OCI-LY3 (cell line): Measurements from ENCODE around the gene LIN54.
"Not testable (repeated sequence)": the region's sequence is repeated elsewhere in the genome, so short reads cannot be mapped to it uniquely, and the experiment has no call there.

Source experiments
- H2AFZ ChIP-seq: fragments of 200-600, 300-600 bp; shearing (Covaris generic); 2 replicates; pipeline ENCODE4 v1.6.0; 2014; ENCODE audit warnings: antibody characterized with exemption, low read depth, low read length
- H3K27ac ChIP-seq: fragments of 200-600, 300-600 bp; sonication (generic); 2 replicates; pipeline ENCODE4 v1.5.1; 2014; ENCODE audit warnings: mild to moderate bottlenecking, low read length, moderate library complexity, mixed read lengths
- H3K27me3 ChIP-seq: fragments of 200-600, 300-600 bp; sonication (generic); 2 replicates; pipeline ENCODE4 v1.6.1; 2014; ENCODE audit warnings: low read depth, low read length, mixed read lengths
- H3K36me3 ChIP-seq: fragments of 200-600, 300-600 bp; sonication (generic); replicated peaks from 2 replicates; pipeline ENCODE3; 2014; ENCODE audit warnings: low read depth, low read length, mixed read lengths
- H3K4me1 ChIP-seq: fragments of 300-600, 200-600 bp; sonication (generic); 2 replicates; pipeline ENCODE4 v1.6.1; 2014; ENCODE audit warnings: low read length, mixed read lengths
- H3K4me2 ChIP-seq: fragments of 200-600, 300-600 bp; sonication (generic); 2 replicates; pipeline ENCODE4 v1.6.1; 2014; ENCODE audit warnings: low read length, mixed read lengths
- H3K4me3 ChIP-seq: fragments of 300-600, 200-600 bp; sonication (generic); 2 replicates; pipeline ENCODE4 v1.5.1; 2014; ENCODE audit warnings: antibody characterized with exemption, mild to moderate bottlenecking, low read length, moderate library complexity
- H3K79me2 ChIP-seq: fragments of 300-600, 200-600 bp; shearing (Covaris generic); 2 replicates; pipeline ENCODE4 v1.6.1; 2014; ENCODE audit warnings: mild to moderate bottlenecking, low read length, mixed read lengths
- H3K9ac ChIP-seq: fragments of 300-600, 200-600 bp; shearing (Covaris generic); 2 replicates; pipeline ENCODE4 v1.6.0; 2014; ENCODE audit warnings: mild to moderate bottlenecking, low read length, moderate library complexity
- H3K9me3 ChIP-seq: fragments of 200-600, 300-600 bp; shearing (Covaris generic); 2 replicates; pipeline ENCODE4 v1.6.1; 2014; ENCODE audit warnings: low read length, mixed read lengths; ENCODE audit not compliant: insufficient read depth
- H4K20me1 ChIP-seq: fragments of 200-600, 300-600 bp; sonication (generic); 2 replicates; pipeline ENCODE4 v1.6.1; 2016; ENCODE audit warnings: low read length, mixed read lengths; ENCODE audit not compliant: insufficient read depth
- CTCF ChIP-seq: fragments of 200-600, 300-600 bp; sonication (generic); IDR thresholded peaks from 2 replicates; pipeline ENCODE4 v1.5.1; 2014; ENCODE audit warnings: antibody characterized with exemption, low read length, low read depth
- EZH2phosphoT487 ChIP-seq: fragments of 200-600 bp; shearing (Covaris generic); IDR thresholded peaks from 2 replicates; pipeline ENCODE4 v1.6.1; 2018; ENCODE audit warnings: antibody characterized with exemption, mixed run types, low read depth

Gene LIN54

GRCh38 chr4:83043801-83044407, 33.3 kb upstream of the LIN54 start:
- Histone ChIP-seq H3K9me3 (no peaks in the 10 kb centered on the region), H4K20me1 (no peaks in the 10 kb centered on the region), H2AFZ (no peak overlapping the region), H3K4me1 (peaks cover 3% of the 10 kb centered on the region; the same call in 1 of the 2 replicates), H3K36me3 (peaks cover 3% of the 10 kb centered on the region), H3K27ac (no peak overlapping the region), H3K9ac (no peak overlapping the region), H3K79me2 (peaks cover 18% of the 10 kb centered on the region), H3K4me3 (no peak overlapping the region), H3K4me2 (no peak overlapping the region), H3K27me3 (no peaks in the 10 kb centered on the region)
- no peak for TF ChIP-seq EZH2phosphoT487
- no peak for TF ChIP-seq CTCF

GRCh38 chr4:83043157-83043556, 32.5 kb upstream of the LIN54 start:
- not testable (repeated sequence) for H3K9me3 ChIP-seq, H2AFZ ChIP-seq, H3K4me3 ChIP-seq, H3K27ac ChIP-seq, H4K20me1 ChIP-seq, H3K4me2 ChIP-seq, H3K4me1 ChIP-seq, H3K27me3 ChIP-seq, H3K36me3 ChIP-seq, H3K9ac ChIP-seq
- peaks cover 20% of the 10 kb centered on the region for H3K79me2 ChIP-seq

GRCh38 chr4:83040269-83040668, 29.6 kb upstream of the LIN54 start:
- no peaks in the 10 kb centered on the region for H3K9me3 ChIP-seq
- H3K27ac ChIP-seq = no peak overlapping the region
- no peak overlapping the region for H3K4me2 ChIP-seq
- H3K9ac ChIP-seq = no peak overlapping the region
- peaks cover 13% of the 10 kb centered on the region for H3K4me1 ChIP-seq
- H3K27me3 ChIP-seq = no peaks in the 10 kb centered on the region
- H2AFZ ChIP-seq = no peak overlapping the region
- H3K4me3 ChIP-seq = no peak overlapping the region
- no peak for TF ChIP-seq EZH2phosphoT487
- no peak for TF ChIP-seq CTCF
- H3K79me2 ChIP-seq = peaks cover 48% of the 10 kb centered on the region
- no peaks in the 10 kb centered on the region for H4K20me1 ChIP-seq
- H3K36me3 ChIP-seq = peaks cover 3% of the 10 kb centered on the region

- Histone ChIP-seq H3K27ac (no peak overlapping the region), H3K9me3 (no peaks in the 10 kb centered on the region), H3K36me3 (peaks cover 2% of the 10 kb centered on the region), H3K4me3 (no peak overlapping the region), H3K4me1 (peaks cover 13% of the 10 kb centered on the region), H4K20me1 (no peaks in the 10 kb centered on the region), H3K27me3 (no peaks in the 10 kb centered on the region), H3K9ac (no peak overlapping the region), H2AFZ (no peak overlapping the region), H3K79me2 (peaks cover 48% of the 10 kb centered on the region), H3K4me2 (peak overlapping the region; percentile 18; the same call in 1 of the 2 replicates)
- TF ChIP-seq EZH2phosphoT487 = no peak
- no peak for TF ChIP-seq CTCF
Measured at GRCh38 chr4:83036991-83037665, 26.5 kb upstream of the LIN54 start.
